Keratinocyte (primary cell): ENCODE data around the gene FBXO31. TPM values are rescaled to one million over a fixed set of nuclear protein-coding genes. Genes with fewer than 3 reads are reported as not detected.
A peak's percentile ranks its signal among the peaks of the same experiment; 100 is the strongest.
"Not testable (repeated sequence)": the region's sequence is repeated elsewhere in the genome, so short reads cannot be mapped to it uniquely, and the experiment has no call there.

ENCODE experiments used
- DNase-seq: peaks from one replicate; pipeline ENCODE4 v3.0.0-alpha.2; 2011; ENCODE audit warnings: low read depth, missing footprints, low spot score
- FAIRE-seq: peaks from 2 replicates; lab custom pipeline; 2011; peaks lifted over from hg19 to GRCh38; lab: Jason Lieb, UNC
- H2AFZ ChIP-seq: 2 replicates; pipeline ENCODE4 v1.6.0; 2012; ENCODE audit warnings: low read length, control low read depth, inconsistent platforms; ENCODE audit not compliant: control insufficient read depth
- H3K27ac ChIP-seq: 2 replicates; pipeline ENCODE4 v1.5.1; 2011; ENCODE audit warnings: low read length; ENCODE audit not compliant: control insufficient read depth, insufficient read depth
- H3K27me3 ChIP-seq: 3 replicates; pipeline ENCODE4 v1.6.0; 2011; ENCODE audit warnings: low read length; ENCODE audit not compliant: control insufficient read depth, insufficient read depth; ENCODE audit errors: extremely low read depth
- H3K36me3 ChIP-seq, 2 experiments: 2 replicates in 1 of 2; 3 replicates in 1 of 2; pipeline ENCODE4 v1.5.1; 2011; ENCODE audit warnings: low read length in 2 of 2, mild to moderate bottlenecking in 1 of 2; ENCODE audit not compliant: control insufficient read depth in 2 of 2, insufficient read depth in 2 of 2; ENCODE audit errors: extremely low read depth in 1 of 2
- H3K4me1 ChIP-seq: 3 replicates; pipeline ENCODE4 v1.5.1; 2011; ENCODE audit warnings: low read length; ENCODE audit not compliant: control insufficient read depth, insufficient read depth; ENCODE audit errors: extremely low read depth
- H3K4me2 ChIP-seq: 3 replicates; pipeline ENCODE4 v1.6.0; 2011; ENCODE audit warnings: low read depth, low read length; ENCODE audit not compliant: control insufficient read depth, insufficient read depth; ENCODE audit errors: extremely low read depth
- H3K4me3 ChIP-seq, 3 experiments: fragments of 200-600 bp in 1 of 3; sonication (generic) in 1 of 3; 2 replicates in 2 of 3; 3 replicates in 1 of 3; pipeline ENCODE4 v1.5.1; 2011 to 2016; ENCODE audit warnings: low read length in 3 of 3, mild to moderate bottlenecking in 3 of 3, control low read depth in 2 of 3, inconsistent platforms in 1 of 3, low read depth in 1 of 3, mixed read lengths in 1 of 3, mixed run types in 1 of 3, moderate library complexity in 1 of 3; ENCODE audit not compliant: control insufficient read depth in 2 of 3, insufficient read depth in 2 of 3; ENCODE audit errors: extremely low read depth in 1 of 3
- H3K79me2 ChIP-seq: 2 replicates; pipeline ENCODE4 v1.6.0; 2012; ENCODE audit warnings: low read length; ENCODE audit not compliant: control insufficient read depth, insufficient read depth
- H3K9ac ChIP-seq: 3 replicates; pipeline ENCODE4 v1.6.0; 2011; ENCODE audit warnings: low read length; ENCODE audit not compliant: control insufficient read depth, insufficient read depth; ENCODE audit errors: extremely low read depth
- H3K9me1 ChIP-seq: 3 replicates; pipeline ENCODE4 v1.6.0; 2011; ENCODE audit warnings: low read length; ENCODE audit not compliant: control insufficient read depth, insufficient read depth; ENCODE audit errors: extremely low read depth
- H3K9me3 ChIP-seq: 2 replicates; pipeline ENCODE4 v1.5.1; 2012; ENCODE audit warnings: low read depth, low read length; ENCODE audit not compliant: control insufficient read depth
- H4K20me1 ChIP-seq: 3 replicates; pipeline ENCODE4 v1.6.0; 2011; ENCODE audit warnings: low read length; ENCODE audit not compliant: control insufficient read depth, insufficient read depth; ENCODE audit errors: extremely low read depth
- EZH2 ChIP-seq: IDR thresholded peaks from one replicate; pipeline ENCODE4 v1.6.1; 2012; ENCODE audit warnings: inconsistent platforms, mild to moderate bottlenecking, low read length, moderate library complexity
- dilution Hi-C: fragments of 300-500 bp; cut with MboI; formaldehyde crosslinking; loops from one replicate; pipeline ENCODE4 v1.7.0; 2020; ENCODE audit warnings: low sequenced_read_pairs; ENCODE audit not compliant: extremely low pct_ligation_motif_present
- polyA plus RNA-seq, 5 experiments: library from polyadenylated mRNA; depleted of rRNA in 3 of 5; stranded (reverse) in 3 of 5; stranded (forward) in 1 of 5; unstranded in 1 of 5; fragments of >200 nt; gene quantifications; 1 replicate in 1 of 5; 2 replicates in 3 of 5; 3 replicates in 1 of 5; pipeline versions ENCODE4 v1.2.1 to v1.2.3, GENCODE V29; 2011 to 2012; ENCODE audit warnings: missing spikeins in 2 of 5, low read depth in 1 of 5, low replicate concordance in 1 of 5
- TF ChIP-seq, protein P1 (sequence below), 3 experiments: IDR thresholded peaks in 1 of 3; conservative IDR thresholded peaks in 1 of 3; optimal IDR thresholded peaks in 1 of 3; 2 replicates in 2 of 3; 3 replicates in 1 of 3; pipeline versions ENCODE3 to v1.5.1; 2011; ENCODE audit warnings: low read length in 3 of 3, mild to moderate bottlenecking in 3 of 3, moderate library complexity in 2 of 3, control low read depth in 1 of 3, inconsistent platforms in 1 of 3; ENCODE audit not compliant: insufficient read depth in 2 of 3; ENCODE audit errors: extremely low read depth in 1 of 3

The FBXO31 gene
- polyA plus RNA-seq, 1 donor (not counting 4 experiments of a cell fraction or from before 2014, with no cell fraction given), result 17.0 TPM

DNA sequence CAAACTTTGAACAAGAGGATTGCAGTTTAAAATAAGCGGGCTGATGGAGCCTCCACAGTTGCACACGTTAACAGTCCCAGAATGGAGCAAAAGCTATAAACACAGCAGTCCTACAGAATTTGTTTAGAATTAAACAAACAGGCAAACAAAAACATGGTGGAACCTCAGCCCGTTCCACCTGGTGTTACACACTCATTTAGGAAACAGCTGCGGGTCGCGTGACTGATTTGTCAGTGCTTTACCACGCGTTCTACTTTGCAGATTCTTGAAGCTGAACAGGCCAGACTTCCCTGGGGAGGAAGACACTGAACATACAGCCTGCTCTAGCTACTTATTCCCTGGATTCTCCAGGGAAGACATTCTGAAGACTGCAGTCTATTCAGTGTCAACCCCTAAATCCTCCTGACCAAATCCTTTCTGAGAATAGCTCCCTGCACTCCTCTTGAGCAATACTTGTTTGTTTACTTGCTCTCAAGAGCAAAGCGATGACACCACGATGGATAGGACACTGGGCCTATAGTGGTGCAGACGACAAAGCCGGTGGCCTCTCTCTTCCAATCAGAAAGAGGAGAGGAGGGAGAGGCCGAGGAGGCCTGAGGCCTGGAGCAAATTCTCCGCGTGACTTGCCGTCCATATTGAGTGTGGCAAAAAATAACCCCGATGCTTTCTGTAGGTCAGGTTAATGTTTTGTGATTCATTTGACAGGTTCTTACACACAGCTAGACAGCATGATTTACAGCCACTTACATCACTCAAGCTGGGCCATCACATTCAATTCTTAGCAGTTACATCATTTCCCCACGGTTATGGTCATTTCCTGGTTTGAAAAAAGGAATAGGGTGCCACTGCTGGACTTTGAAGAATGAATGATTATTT lies 4.6 kb upstream of the FBXO31 start:
- Histone ChIP-seq H2AFZ (peak overlapping the region; percentile 78), H3K4me2 (peak overlapping the region; percentile 84), H3K9me3 (no peaks in the 10 kb centered on the region), H3K9ac (peak overlapping the region; percentile 78), H3K4me3 (peak overlapping the region in 2 of 3 experiments; percentile 6 to 58), H3K4me1 (peaks cover 17% of the 10 kb centered on the region), H3K36me3 (no peaks in the 10 kb centered on the region), H3K79me2 (peaks cover 8% of the 10 kb centered on the region), H4K20me1 (peaks cover 3% of the 10 kb centered on the region), H3K27me3 (no peaks in the 10 kb centered on the region), H3K27ac (peak overlapping the region; percentile 98), H3K9me1 (no peaks in the 10 kb centered on the region)
- peak; percentile 62 for FAIRE-seq
- TF ChIP-seq EZH2, result no peak
- TF ChIP-seq, protein P1, sequence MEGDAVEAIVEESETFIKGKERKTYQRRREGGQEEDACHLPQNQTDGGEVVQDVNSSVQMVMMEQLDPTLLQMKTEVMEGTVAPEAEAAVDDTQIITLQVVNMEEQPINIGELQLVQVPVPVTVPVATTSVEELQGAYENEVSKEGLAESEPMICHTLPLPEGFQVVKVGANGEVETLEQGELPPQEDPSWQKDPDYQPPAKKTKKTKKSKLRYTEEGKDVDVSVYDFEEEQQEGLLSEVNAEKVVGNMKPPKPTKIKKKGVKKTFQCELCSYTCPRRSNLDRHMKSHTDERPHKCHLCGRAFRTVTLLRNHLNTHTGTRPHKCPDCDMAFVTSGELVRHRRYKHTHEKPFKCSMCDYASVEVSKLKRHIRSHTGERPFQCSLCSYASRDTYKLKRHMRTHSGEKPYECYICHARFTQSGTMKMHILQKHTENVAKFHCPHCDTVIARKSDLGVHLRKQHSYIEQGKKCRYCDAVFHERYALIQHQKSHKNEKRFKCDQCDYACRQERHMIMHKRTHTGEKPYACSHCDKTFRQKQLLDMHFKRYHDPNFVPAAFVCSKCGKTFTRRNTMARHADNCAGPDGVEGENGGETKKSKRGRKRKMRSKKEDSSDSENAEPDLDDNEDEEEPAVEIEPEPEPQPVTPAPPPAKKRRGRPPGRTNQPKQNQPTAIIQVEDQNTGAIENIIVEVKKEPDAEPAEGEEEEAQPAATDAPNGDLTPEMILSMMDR (optimal IDR thresholded peaks at IDR 0.05 in 1 of 3, IDR thresholded peaks at IDR 0.05 in 1 of 3, conservative IDR thresholded peaks at IDR 0.05 in 1 of 3; ENCODE audit: extremely low read depth in 1 of 3, insufficient read depth in 2 of 3, low read length in 3 of 3), result no peak
- DNase-seq, result peak; percentile 91
- dilution Hi-C loops, result no loop called here

DNA sequence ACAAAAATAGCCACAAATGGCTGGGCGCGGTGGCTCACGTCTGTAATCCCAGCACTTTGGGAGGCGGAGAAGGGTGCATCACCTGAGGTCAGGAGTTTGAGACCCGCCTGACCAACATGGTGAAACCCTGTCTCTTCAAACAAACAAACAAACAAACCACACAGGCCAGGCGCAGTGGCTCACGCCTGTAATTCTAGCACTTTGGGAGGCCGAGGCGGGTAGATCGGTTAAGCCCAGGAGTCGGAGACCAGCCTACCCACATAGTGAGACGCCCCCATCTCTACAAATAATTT lies 1.2 kb upstream of the FBXO31 start:
- H2AFZ ChIP-seq, result peak overlapping the region; percentile 89
- H3K4me3 ChIP-seq, H3K9me1 ChIP-seq, H3K36me3 ChIP-seq, H3K27me3 ChIP-seq, dilution Hi-C loops, DNase-seq, H3K9me3 ChIP-seq, FAIRE-seq: not testable (repeated sequence)
- peak overlapping the region; percentile 60 for H3K27ac ChIP-seq
- peak overlapping the region; percentile 69 for H3K4me2 ChIP-seq
- H3K4me1 ChIP-seq, result peaks cover 34% of the 10 kb centered on the region
- peaks cover 33% of the 10 kb centered on the region for H3K79me2 ChIP-seq
- peaks cover 12% of the 10 kb centered on the region for H4K20me1 ChIP-seq
- peak overlapping the region; percentile 84 for H3K9ac ChIP-seq
